IgD-negative memory B cell (primary cell): Measurements from ENCODE around the gene XYLT1. TPM values are rescaled to one million over a fixed set of nuclear protein-coding genes. Genes with fewer than 3 reads are reported as not detected.
"Not testable (repeated sequence)": the region's sequence is repeated elsewhere in the genome, so short reads cannot be mapped to it uniquely, and the experiment has no call there.

Source experiments
- H3K27ac Mint-ChIP-seq, 3 donors: one replicate each; pipeline ENCODE4 v1.8.0; 2020 to 2022; ENCODE audit warnings: mild to moderate bottlenecking in 3 of 3, mixed read lengths in 3 of 3, moderate library complexity in 1 of 3
- H3K27me3 Mint-ChIP-seq: one replicate; pipeline ENCODE4 v1.8.0; 2021; ENCODE audit warnings: mixed read lengths
- H3K36me3 Mint-ChIP-seq: one replicate; pipeline ENCODE4 v1.8.0; 2020; ENCODE audit warnings: mild to moderate bottlenecking, mixed read lengths
- H3K4me1 Mint-ChIP-seq, 3 donors: one replicate each; pipeline ENCODE4 v1.8.0; 2020 to 2022; ENCODE audit warnings: mixed read lengths in 3 of 3, mild to moderate bottlenecking in 1 of 3
- H3K4me3 Mint-ChIP-seq, 4 donors: one replicate each; pipeline ENCODE4 v1.8.0; 2020 to 2022; ENCODE audit warnings: mild to moderate bottlenecking in 4 of 4, mixed read lengths in 4 of 4, moderate library complexity in 3 of 4
- H3K9me3 Mint-ChIP-seq, 3 donors: one replicate each; pipeline ENCODE4 v1.8.0; 2020 to 2021; ENCODE audit warnings: mixed read lengths in 3 of 3, mild to moderate bottlenecking in 1 of 3
- polyA plus RNA-seq: library from polyadenylated mRNA; unstranded; fragments of 300-500 nt; fragmentation: Illumina TruSeq; gene quantifications from one replicate; pipeline ENCODE4 v1.2.3, GENCODE V29; 2021

XYLT1 gene
- polyA plus RNA-seq, 1 donor from 2014 or later = 0.80 TPM

- H3K36me3 Mint-ChIP-seq, H3K9me3 Mint-ChIP-seq, H3K27me3 Mint-ChIP-seq, H3K27ac Mint-ChIP-seq: not testable (repeated sequence)
- H3K4me3 Mint-ChIP-seq = peak overlapping the region in 1 of 4 donors; percentile 78
- H3K4me1 Mint-ChIP-seq = peaks cover 28 to 38% (median 33%) of the 10 kb centered on the region in 3 donors
These were observed 164.5 kb downstream of the XYLT1 start for GRCh38 chr16:17306211-17306610.

- Mint-ChIP-seq H3K4me3 (peak overlapping the region in 2 of 4 donors; percentile 49 to 78), H3K9me3 (no peaks in the 10 kb centered on the region), H3K27me3 (no peaks in the 10 kb centered on the region)
These were observed 165.1 kb downstream of the XYLT1 start for GRCh38 chr16:17305694-17306093.

GRCh38 chr16:17304491-17305119, 166.2 kb downstream of the XYLT1 start:
- Mint-ChIP-seq H3K4me1 (peaks cover 31 to 45% (median 36%) of the 10 kb centered on the region in 3 donors), H3K9me3 (no peaks in the 10 kb centered on the region), H3K4me3 (peak overlapping the region in 1 of 4 donors; percentile 77), H3K36me3 (peaks cover 3% of the 10 kb centered on the region), H3K27me3 (no peaks in the 10 kb centered on the region), H3K27ac (peak overlapping the region in 1 of 3 donors; percentile 47)

More at GRCh38 chr16:17305694-17306093, 165.1 kb downstream of the XYLT1 start:
- no peak overlapping the region for H3K27ac Mint-ChIP-seq
- H3K36me3 Mint-ChIP-seq = peaks cover 6% of the 10 kb centered on the region
- peaks cover 28 to 41% (median 33%) of the 10 kb centered on the region in 3 donors for H3K4me1 Mint-ChIP-seq

- Mint-ChIP-seq H3K27ac (no peak overlapping the region), H3K27me3 (no peaks in the 10 kb centered on the region), H3K36me3 (peaks cover 2% of the 10 kb centered on the region), H3K4me1 (peaks cover 33 to 45% (median 37%) of the 10 kb centered on the region in 3 donors), H3K4me3 (no peak overlapping the region), H3K9me3 (no peaks in the 10 kb centered on the region)
These were observed 166.7 kb downstream of the XYLT1 start for GRCh38 chr16:17304106-17304490.

- peaks cover 2% of the 10 kb centered on the region for H3K36me3 Mint-ChIP-seq
- no peaks in the 10 kb centered on the region for H3K27me3 Mint-ChIP-seq
- H3K4me1 Mint-ChIP-seq = peaks cover 33 to 45% (median 37%) of the 10 kb centered on the region in 3 donors
- no peaks in the 10 kb centered on the region for H3K9me3 Mint-ChIP-seq
- H3K4me3 Mint-ChIP-seq = peak overlapping the region in 3 of 4 donors; percentile 4 to 76 (median 70)
- H3K27ac Mint-ChIP-seq = peak overlapping the region in 2 of 3 donors; percentile 43 to 88
These were observed 167.7 kb downstream of the XYLT1 start for GRCh38 chr16:17303101-17303500.

GRCh38 chr16:17302620-17303019, 168.1 kb downstream of the XYLT1 start:
- H3K36me3 Mint-ChIP-seq = peaks cover 2% of the 10 kb centered on the region
- H3K27me3 Mint-ChIP-seq = no peaks in the 10 kb centered on the region
- H3K27ac Mint-ChIP-seq = peak overlapping the region; percentile 3 to 88 (median 43)
- no peaks in the 10 kb centered on the region for H3K9me3 Mint-ChIP-seq
- peaks cover 33 to 45% (median 37%) of the 10 kb centered on the region in 3 donors for H3K4me1 Mint-ChIP-seq
- peak overlapping the region in 3 of 4 donors; percentile 4 to 76 (median 70) for H3K4me3 Mint-ChIP-seq

GRCh38 chr16:17302214-17302613, 168.5 kb downstream of the XYLT1 start:
- H3K4me1 Mint-ChIP-seq = peaks cover 33 to 45% (median 37%) of the 10 kb centered on the region in 3 donors
- peak overlapping the region; percentile 20 to 88 (median 43) for H3K27ac Mint-ChIP-seq
- no peaks in the 10 kb centered on the region for H3K9me3 Mint-ChIP-seq
- H3K36me3 Mint-ChIP-seq = peaks cover 2% of the 10 kb centered on the region
- H3K27me3 Mint-ChIP-seq = no peaks in the 10 kb centered on the region
- peak overlapping the region in 2 of 4 donors; percentile 65 to 80 for H3K4me3 Mint-ChIP-seq

GRCh38 chr16:17301593-17302135, 169.1 kb downstream of the XYLT1 start:
- peak overlapping the region; percentile 43 to 94 (median 70) for H3K27ac Mint-ChIP-seq
- peak overlapping the region; percentile 7 to 82 (median 59) for H3K4me3 Mint-ChIP-seq
- H3K27me3 Mint-ChIP-seq = no peaks in the 10 kb centered on the region
- H3K4me1 Mint-ChIP-seq = peaks cover 33 to 45% (median 42%) of the 10 kb centered on the region in 3 donors
- no peaks in the 10 kb centered on the region for H3K9me3 Mint-ChIP-seq
- peaks cover 2% of the 10 kb centered on the region for H3K36me3 Mint-ChIP-seq

- Mint-ChIP-seq H3K27me3 (no peaks in the 10 kb centered on the region), H3K4me3 (peak overlapping the region in 3 of 4 donors; percentile 7 to 82 (median 80)), H3K9me3 (no peaks in the 10 kb centered on the region), H3K4me1 (peaks cover 33 to 47% (median 44%) of the 10 kb centered on the region in 3 donors), H3K36me3 (peaks cover 2% of the 10 kb centered on the region), H3K27ac (peak overlapping the region; percentile 43 to 70 (median 53))
These were observed 169.6 kb downstream of the XYLT1 start for GRCh38 chr16:17301184-17301583.

- Mint-ChIP-seq H3K36me3 (no peaks in the 10 kb centered on the region), H3K27me3 (no peaks in the 10 kb centered on the region), H3K27ac (peak overlapping the region in 2 of 3 donors; percentile 76 to 87), H3K9me3 (no peaks in the 10 kb centered on the region), H3K4me3 (peak overlapping the region in 1 of 4 donors; percentile 41), H3K4me1 (peaks cover 22 to 36% (median 36%) of the 10 kb centered on the region in 3 donors)
These were observed 171.0 kb downstream of the XYLT1 start for GRCh38 chr16:17299790-17300189.

GRCh38 chr16:17298238-17298637, 172.5 kb downstream of the XYLT1 start:
- H3K36me3 Mint-ChIP-seq = no peaks in the 10 kb centered on the region
- H3K27me3 Mint-ChIP-seq = no peaks in the 10 kb centered on the region
- H3K9me3 Mint-ChIP-seq = no peaks in the 10 kb centered on the region
- no peak overlapping the region for H3K27ac Mint-ChIP-seq
- no peak overlapping the region for H3K4me3 Mint-ChIP-seq
- peaks cover 20 to 32% (median 26%) of the 10 kb centered on the region in 3 donors for H3K4me1 Mint-ChIP-seq

- peaks cover 2% of the 10 kb centered on the region for H3K36me3 Mint-ChIP-seq
- no peak overlapping the region for H3K4me3 Mint-ChIP-seq
- H3K9me3 Mint-ChIP-seq = no peaks in the 10 kb centered on the region
- no peaks in the 10 kb centered on the region for H3K27me3 Mint-ChIP-seq
- H3K27ac Mint-ChIP-seq = no peak overlapping the region
- H3K4me1 Mint-ChIP-seq = peaks cover 6 to 15% (median 13%) of the 10 kb centered on the region in 3 donors
These were observed 174.3 kb downstream of the XYLT1 start for GRCh38 chr16:17296431-17296830.

- peaks cover 5 to 14% (median 11%) of the 10 kb centered on the region in 3 donors for H3K4me1 Mint-ChIP-seq
- no peaks in the 10 kb centered on the region for H3K27me3 Mint-ChIP-seq
- no peak overlapping the region for H3K27ac Mint-ChIP-seq
- H3K4me3 Mint-ChIP-seq = no peak overlapping the region
- H3K36me3 Mint-ChIP-seq = peaks cover 2% of the 10 kb centered on the region
- no peaks in the 10 kb centered on the region for H3K9me3 Mint-ChIP-seq
These were observed 174.8 kb downstream of the XYLT1 start for GRCh38 chr16:17295948-17296347.

- H3K4me3 Mint-ChIP-seq = no peak overlapping the region
- peaks cover 4 to 14% (median 6%) of the 10 kb centered on the region in 3 donors for H3K4me1 Mint-ChIP-seq
- H3K27me3 Mint-ChIP-seq = no peaks in the 10 kb centered on the region
- no peak overlapping the region for H3K27ac Mint-ChIP-seq
- peaks cover 2% of the 10 kb centered on the region for H3K36me3 Mint-ChIP-seq
- no peaks in the 10 kb centered on the region for H3K9me3 Mint-ChIP-seq
These were observed 175.9 kb downstream of the XYLT1 start for GRCh38 chr16:17294856-17295255.

GRCh38 chr16:17293813-17294558, 176.8 kb downstream of the XYLT1 start:
- no peak overlapping the region for H3K4me3 Mint-ChIP-seq
- no peaks in the 10 kb centered on the region for H3K27me3 Mint-ChIP-seq
- peaks cover 0 to 2% (median 0%) of the 10 kb centered on the region in 3 donors for H3K9me3 Mint-ChIP-seq
- H3K36me3 Mint-ChIP-seq = peaks cover 2% of the 10 kb centered on the region
- H3K27ac Mint-ChIP-seq = no peak overlapping the region
- H3K4me1 Mint-ChIP-seq = peaks cover 0 to 10% (median 5%) of the 10 kb centered on the region in 3 donors
